ENCODE results near the gene CDK4.
"Not testable (repeated sequence)": the region's sequence is repeated elsewhere in the genome, so short reads cannot be mapped to it uniquely, and the experiment has no call there.

Gene CDK4

DNA sequence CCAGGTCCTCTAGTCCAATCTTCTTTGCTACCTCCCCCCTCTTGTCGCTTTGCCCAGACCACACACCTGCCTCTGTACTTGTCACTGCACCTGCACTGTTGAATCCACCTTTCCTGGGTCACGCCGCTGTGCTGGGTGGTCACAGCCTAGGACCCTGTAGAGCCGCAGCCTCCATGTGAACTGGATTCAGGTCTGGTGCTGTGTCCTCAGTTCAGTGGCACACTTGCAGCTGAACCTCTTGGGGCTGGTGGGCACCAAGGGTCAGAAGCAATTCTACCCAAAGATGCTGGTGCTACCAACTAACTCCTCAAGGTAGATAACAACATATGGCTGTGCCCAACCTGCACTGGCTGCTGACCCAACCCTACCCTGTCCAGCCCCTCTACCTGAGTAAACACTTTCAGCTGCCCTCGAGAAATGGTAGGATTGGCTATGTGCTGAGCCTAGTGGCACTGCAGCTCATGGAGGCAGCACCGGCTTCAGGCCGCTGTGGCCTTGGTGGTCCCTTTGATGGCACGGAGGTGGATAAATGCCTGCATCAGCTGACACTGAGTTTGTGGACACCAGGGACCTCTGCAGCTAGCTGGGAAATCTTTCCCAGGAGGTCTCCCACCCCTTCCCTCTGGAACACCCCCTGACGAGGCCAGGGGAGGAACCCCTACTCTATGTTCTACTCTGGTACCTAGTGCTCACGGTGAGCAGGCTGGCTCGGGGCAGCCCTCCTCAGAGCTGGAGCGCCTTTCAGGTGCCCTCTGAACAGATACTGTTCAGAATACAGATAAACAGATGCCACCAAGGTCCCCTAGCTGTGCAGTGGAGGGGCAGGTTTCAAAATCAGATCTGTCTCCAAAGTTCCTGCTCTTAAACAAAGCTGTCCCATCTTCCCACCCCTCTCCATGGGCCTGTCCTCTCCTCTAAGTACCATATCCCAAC lies 27.8 kb downstream of the CDK4 start:
- DNase-seq = no peak

DNA sequence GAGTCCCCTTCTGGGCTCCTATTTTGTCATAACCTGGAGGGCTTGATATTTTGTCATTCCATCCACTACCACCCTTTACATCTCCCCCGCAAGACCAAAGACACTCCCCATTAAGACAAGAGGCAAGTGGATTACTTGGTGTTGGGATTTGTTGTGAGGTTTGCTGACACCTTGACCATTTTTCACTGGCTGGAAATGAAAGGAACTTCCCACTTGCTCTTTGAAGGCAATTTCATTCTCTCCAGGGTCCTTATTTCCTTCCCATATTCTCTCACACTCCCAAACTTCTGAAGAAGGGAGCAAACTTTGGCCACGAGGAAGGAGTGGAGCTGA lies 28.5 kb downstream of the CDK4 start:
- DNase-seq = no peak

GRCh38 chr12:57722716-57723629 lies 29.1 kb downstream of the CDK4 start:
- DNase-seq = no peak

- not testable (repeated sequence) for DNase-seq
Measured at GRCh38 chr12:57721846-57722608, 30.1 kb downstream of the CDK4 start.

DNA sequence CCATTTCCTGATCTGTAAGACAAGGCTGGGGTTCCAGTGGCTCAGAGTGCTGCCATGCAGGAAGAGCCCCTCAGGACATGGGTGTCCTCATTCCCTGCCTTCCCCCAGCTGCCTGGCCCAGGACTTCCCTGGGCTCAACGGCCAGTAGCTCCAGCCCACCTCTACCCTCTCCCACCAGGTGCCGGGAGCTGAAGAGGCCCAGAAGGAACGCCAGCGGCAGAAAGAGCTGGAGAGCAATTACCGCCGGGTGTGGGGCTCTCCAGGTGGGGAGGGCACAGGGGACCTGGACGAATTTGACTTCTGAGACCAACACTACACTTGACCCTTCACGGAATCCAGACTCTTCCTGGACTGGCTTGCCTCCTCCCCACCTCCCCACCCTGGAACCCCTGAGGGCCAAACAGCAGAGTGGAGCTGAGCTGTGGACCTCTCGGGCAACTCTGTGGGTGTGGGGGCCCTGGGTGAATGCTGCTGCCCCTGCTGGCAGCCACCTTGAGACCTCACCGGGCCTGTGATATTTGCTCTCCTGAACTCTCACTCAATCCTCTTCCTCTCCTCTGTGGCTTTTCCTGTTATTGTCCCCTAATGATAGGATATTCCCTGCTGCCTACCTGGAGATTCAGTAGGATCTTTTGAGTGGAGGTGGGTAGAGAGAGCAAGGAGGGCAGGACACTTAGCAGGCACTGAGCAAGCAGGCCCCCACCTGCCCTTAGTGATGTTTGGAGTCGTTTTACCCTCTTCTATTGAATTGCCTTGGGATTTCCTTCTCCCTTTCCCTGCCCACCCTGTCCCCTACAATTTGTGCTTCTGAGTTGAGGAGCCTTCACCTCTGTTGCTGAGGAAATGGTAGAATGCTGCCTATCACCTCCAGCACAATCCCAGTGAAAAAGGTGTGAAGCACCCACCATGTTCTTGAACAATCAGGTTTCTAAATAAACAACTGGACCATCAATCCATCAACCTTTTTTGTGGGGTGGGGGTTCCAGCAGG lies 31.2 kb downstream of the CDK4 start:
- DNase-seq = no peak

- no peak for DNase-seq
Measured at GRCh38 chr12:57719777-57720605, 32.1 kb downstream of the CDK4 start.

DNA sequence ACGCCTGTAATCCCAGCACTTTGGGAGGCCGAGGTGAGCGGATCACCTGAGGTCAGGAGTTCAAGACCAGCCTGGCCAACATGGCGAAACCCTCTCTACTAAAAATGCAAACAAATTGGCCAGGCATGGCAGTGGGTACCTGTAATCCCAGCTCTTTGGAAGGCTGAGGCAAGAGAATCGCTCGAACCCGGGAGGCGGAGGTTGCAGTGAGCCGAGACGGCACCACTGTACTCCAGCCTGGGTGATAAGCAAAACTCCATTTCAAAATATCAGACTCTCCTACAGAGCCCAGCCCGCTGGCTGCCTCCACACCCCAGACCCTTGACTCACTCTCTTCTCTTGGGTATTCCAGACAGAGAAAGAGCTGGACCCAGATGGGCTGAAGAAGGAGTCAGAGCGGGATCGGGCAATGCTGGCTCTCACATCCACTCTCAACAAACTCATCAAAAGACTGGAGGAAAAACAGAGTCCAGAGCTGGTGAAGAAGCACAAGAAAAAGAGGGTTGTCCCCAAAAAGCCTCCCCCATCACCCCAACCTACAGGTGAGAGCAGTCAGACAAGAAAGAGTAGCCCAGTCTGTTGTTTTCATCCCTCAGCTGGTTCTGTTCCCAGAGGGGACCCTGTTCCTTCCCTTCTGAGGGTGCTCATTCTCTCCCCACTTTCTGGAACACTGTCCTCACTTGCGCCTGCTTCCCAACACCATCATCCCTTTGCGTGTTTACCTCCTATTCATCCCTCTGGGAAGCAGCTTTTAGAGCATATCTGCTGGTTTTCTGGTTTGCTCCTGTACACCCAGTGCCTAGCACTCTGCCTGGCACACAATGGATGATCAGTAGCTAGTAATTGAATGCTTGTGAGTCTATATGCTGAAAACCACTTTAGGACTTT lies 33.2 kb downstream of the CDK4 start:
- DNase-seq = no peak

- no peak for DNase-seq
Measured at GRCh38 chr12:57717846-57718640, 34.1 kb downstream of the CDK4 start.

DNA sequence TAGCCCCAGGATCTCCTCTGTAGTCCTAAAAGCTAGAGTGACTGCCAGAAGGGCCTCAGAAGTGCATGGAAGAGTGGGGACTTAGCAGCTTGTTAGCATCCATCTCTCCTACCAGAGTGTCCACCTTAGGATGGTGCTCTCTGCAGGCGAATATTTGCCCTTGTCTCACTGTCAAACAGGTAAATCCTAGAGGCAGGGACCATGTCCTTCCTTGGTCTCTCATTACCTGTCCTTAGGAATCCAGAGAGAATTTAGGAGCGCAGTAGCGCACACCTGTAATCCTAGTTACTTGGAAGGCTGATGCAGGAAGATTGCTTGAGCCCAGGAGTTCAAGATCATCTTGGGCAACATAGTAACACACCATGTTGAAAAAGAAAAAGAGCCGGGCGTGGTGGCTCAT lies 35.0 kb downstream of the CDK4 start:
- DNase-seq = no peak

GRCh38 chr12:57716305-57716704 lies 35.8 kb downstream of the CDK4 start:
- no peak for DNase-seq

GRCh38 chr12:57715786-57716185 lies 36.3 kb downstream of the CDK4 start:
- no peak for DNase-seq

- not testable (repeated sequence) for DNase-seq
Measured at GRCh38 chr12:57715036-57715748, 36.9 kb downstream of the CDK4 start.

DNA sequence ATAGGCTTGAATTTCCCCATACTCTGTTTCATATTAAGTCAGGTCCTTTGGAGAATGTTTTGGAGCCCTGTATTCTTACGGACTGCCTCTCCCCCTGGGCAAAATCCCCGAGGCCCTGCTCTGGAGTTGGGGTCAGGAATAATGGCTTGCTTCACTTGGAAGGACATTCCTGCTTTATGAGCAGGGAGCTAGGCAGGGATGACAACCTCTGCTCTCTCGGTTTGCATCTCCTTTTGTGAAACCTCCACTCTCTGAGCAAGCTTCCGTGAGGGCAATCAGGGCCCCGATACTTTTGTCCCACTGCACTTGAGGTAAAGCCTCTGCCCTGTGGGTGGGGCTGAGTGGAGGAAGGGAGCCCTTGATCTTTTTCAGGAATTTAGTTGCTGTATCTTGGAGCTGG lies 38.9 kb downstream of the CDK4 start:
- DNase-seq = no peak

DNA sequence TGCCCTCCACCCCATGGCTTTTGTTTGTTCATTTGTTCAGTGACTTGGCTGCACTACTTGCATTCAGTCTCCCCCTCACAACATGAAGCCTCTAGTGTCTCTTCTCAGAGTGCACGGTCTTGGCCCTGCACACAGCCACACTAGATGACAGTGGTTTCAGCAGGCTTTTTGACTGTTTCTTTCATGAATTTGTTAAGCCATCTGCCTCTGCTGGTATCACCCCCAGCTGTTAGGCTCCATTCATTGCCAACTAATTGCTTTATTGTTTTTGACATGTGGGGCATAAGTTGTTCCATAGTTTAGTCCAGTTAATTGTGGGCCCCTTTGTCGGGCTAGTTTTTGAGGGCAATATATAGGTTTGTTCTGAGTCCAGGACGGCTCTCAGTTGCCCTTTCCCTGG lies 39.4 kb downstream of the CDK4 start:
- DNase-seq = no peak

DNA sequence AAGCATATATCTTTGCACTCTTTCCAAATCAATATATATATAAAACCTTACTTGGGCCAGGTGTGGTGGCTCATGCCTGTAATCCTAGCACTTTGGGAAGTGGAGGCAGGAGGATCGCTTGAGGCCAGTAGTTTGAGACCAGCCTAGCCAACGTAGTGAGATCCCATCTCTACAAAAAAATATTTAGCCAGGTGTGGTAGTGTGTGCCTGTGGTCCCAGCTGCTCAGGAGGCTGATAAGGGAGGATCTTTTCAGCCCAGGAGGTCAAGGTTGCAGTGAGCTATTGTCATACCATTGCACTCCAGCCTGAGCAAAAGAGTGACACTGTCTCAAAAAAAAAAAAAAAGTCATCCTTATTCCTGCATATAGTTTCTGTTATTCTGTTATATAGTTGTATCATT lies 43.8 kb downstream of the CDK4 start:
- DNase-seq = no peak

DNA sequence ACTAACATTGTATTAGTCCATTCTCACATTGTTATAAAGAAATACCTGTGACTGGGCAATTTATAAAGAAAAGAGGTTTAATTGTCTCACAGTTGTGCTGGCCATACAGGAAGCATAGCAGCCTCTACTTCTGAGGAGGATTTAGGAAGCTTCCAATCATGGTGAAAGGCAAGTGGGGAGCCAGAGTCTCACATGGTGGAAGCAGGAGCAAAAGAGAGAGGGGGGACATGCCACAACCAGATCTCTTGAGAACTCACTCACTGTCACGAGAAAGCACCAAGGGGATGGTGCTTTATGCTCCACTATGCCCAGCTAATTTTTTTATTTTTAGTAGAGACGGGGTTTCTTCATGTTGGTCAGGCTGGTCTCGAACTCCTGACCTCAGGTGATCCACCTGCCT lies 44.9 kb downstream of the CDK4 start:
- no peak for DNase-seq

DNA sequence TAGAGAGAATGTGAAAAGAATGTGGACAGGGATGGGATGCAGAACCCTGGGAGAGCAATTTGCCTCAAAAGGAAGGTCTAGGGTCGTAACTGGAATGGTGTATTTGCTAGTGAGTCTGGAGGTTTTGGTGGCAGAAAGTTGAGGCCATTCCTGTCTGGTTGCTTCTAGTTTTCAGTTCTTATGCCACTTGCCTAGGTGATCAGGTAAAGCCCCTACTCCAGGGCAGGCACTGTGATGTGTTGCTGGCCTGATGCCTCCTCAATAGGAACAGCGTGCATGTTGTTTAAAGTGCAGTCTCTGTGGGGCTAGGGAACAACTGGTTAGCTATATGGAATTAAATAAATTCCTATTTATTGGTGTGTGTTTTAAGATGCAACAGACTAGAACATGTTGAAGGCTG lies 51.8 kb downstream of the CDK4 start:
- no peak for DNase-seq

- DNase-seq = no peak
Measured at GRCh38 chr12:57698414-57698813, 53.7 kb downstream of the CDK4 start.
